ENCODE measurements around the gene DUSP22.

The DUSP22 gene

GRCh38 chr6:311679-312220 lies 19.5 kb downstream of the DUSP22 start:
- DNase-seq: no peak

- no peak for DNase-seq
Observed at GRCh38 chr6:313087-313486, 20.8 kb downstream of the DUSP22 start.

DNA sequence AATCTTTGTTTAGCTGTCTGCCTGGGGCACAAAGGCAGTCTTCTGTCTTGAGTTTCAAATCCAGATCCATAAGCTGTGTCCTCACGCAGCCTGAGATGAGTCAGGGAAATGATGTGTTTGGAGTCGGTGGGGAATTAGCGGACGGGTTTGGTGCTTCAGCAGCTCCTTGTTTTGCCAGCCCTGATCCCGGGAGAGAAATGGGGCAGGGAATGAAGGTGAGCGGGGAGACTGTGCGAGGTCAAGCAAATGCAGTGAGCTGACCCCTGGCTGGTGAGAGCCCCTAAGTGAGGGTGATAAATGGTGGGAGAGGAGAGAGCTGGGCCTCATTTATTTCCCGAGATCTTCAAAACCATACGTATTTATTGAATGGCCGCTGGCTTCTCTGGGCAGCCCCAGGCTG lies 21.6 kb downstream of the DUSP22 start:
- DNase-seq: no peak

DNA sequence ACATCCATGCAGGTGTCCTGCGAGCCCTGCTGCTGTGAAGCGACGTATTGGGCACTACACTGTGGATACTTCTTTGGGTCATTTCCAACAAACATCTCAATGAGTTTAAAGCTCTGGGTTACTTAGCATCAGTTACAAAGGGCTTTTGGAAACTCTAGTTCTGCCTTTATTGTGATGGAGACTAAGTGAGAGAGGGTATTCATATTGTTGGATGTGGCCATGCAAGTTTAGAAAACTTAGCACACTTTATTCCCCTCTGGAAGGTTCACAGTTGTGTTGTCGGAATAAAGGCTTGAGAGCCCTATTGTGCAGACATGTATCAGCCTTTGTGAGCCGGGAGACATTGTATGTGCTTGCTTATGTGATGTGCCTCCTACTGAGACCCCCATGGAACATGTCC lies 22.1 kb downstream of the DUSP22 start:
- no peak for DNase-seq

- no peak for DNase-seq
Observed at GRCh38 chr6:315226-315625, 22.9 kb downstream of the DUSP22 start.

DNA sequence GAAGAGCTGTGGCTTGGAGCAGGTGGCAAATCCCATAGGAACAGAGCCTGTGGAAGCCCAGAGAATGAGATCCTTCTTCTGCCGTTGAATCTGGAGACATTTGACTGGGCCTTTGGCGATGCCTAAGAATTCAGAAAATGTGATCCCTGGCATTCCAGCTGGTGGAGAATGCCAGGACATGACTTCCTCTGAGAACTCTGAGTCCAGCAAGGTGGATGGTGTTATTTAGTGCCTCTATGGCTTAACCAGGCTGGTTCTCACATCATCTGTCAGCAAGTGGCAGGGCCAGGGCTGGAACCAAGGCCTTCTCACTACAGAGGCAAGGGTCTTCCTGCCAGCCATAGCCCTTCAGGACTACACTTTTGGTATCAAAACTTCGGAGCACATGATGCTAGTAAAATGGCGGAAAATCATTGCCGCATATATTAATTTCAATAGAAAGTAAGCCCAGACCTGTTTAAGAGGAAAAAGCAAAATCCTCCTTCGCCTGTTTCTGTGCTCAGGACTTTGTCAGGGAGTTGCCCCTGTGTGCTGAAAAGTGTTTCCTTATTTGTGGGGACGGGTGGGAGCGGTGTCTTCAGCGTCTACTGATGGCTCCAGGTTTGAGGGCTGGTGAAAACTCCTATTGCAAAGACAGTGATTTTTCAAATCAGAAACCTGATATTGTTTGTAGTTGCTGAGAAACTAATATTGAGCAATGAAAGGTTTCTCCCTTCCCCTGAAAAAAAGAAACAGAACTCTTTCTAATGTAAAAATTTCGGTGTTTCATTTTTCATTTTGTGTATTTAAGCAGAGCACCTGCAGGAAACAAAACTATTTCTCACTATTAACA lies 23.9 kb downstream of the DUSP22 start:
- DNase-seq: no peak

DNA sequence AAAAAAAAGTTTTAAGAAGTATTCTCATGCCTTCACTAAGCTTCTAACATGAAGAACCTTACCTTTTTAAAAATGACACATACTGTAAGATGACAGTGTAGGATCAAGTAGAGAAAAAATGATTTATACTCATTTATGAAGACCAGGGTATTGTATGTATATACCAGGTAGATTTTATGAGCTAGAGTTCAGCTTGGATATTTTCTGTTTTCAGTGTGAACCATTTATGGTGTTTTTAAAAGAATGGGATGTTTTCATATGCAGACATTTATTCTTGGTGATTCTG lies 24.4 kb downstream of the DUSP22 start:
- DNase-seq: no peak

- no peak for DNase-seq
Observed at GRCh38 chr6:317060-317447, 24.8 kb downstream of the DUSP22 start.

DNA sequence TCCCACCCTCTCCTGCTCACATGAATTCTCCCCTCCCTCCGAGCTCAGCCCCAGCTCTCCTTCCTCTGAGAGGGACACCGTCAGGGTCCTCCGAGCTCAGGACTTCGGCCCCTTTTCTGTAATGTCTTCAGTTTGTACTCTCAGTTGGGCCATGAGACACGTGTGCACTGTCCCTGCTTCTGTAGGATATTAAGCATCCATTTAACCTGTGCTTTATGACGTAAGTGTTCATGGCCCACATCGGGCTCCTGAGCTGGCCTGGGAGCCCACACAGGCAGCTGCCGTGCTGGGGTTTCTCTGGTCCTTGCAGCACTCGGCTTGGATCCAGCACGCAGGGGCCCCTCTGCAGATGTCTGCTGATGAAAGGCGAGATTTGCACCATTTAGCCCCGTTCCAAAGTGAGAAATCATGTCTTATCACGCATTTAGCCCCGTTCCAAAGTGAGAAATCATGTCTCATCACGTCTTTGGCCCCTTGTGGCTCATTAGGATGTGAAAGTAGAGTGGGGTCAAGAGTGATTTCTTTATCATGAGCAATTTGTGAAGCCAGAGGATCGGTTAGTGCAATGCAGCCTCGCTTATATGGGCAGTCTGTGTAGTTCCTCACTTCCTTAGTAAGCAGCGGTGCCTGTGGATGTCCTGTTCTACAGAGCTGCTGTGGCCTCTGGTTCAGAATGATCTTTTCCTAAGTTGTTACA lies 25.3 kb downstream of the DUSP22 start:
- no peak for DNase-seq

DNA sequence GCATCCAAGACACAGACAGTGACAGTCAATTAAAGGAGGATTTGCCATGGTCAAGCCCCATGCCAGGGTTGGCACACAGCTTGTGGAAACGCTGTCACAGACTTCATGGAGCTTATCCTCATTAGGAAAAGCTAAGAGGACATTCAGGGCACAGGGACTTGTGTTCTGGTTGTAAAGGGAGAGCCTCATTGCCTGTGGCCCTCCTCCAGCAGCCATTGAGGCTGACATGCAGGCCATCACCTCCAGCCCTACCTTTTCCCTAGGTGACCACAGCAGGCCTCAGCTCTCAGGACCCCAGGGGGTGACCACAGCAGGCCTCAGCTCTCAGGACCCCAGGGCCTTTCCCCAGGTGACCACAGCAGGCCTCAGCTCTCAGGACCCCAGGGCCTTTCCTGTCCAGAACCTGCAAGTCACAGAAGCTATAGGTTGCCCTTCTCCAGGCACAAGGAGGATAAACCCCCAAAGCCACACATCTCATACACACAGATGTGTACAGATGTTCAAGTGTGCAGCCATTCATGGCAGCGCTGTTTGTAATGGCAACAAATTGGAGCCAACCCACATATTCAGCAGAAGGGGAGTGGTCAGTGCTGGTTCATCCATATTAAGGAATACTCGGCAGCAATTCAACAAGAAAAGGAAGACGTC lies 26.1 kb downstream of the DUSP22 start:
- DNase-seq: no peak

- DNase-seq: no peak
Observed at GRCh38 chr6:319177-320131, 27.2 kb downstream of the DUSP22 start.

- DNase-seq: no peak
Observed at GRCh38 chr6:320351-321157, 28.3 kb downstream of the DUSP22 start.

GRCh38 chr6:321158-321438 lies 28.8 kb downstream of the DUSP22 start:
- DNase-seq: no peak

DNA sequence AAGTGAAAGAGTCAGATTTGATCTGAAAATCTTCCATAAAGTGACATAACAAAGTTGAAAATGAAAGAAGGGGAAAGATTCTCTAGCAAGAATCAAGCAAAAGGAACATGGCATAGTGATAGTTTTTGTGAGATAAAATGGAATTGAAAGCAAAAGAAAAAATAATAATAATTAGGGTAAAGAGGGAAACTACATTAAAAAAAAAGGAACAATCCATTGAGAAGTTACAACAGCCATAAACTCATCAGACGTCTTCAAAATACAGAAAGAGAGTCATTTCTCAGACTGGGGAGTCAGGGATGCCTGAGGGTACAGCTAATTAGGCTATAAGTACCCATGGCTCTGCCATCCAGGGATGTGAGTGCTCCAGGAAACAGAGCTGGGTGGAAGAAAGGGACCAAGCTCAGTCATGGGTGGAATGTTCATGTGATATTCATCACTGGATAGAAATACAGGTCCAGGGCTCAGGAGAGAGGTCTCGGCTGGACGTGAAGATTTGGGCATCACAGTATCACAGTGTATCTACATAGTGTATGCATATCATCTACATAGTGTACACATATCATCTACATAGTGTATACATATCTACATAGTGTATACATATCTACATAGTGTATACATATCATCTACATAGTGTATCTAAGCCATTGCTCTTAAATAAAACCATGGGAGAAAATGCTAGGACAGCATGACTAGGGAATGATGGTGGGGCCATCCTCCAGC lies 29.4 kb downstream of the DUSP22 start:
- no peak for DNase-seq

GRCh38 chr6:322259-322930 lies 30.1 kb downstream of the DUSP22 start:
- DNase-seq: no peak

DNA sequence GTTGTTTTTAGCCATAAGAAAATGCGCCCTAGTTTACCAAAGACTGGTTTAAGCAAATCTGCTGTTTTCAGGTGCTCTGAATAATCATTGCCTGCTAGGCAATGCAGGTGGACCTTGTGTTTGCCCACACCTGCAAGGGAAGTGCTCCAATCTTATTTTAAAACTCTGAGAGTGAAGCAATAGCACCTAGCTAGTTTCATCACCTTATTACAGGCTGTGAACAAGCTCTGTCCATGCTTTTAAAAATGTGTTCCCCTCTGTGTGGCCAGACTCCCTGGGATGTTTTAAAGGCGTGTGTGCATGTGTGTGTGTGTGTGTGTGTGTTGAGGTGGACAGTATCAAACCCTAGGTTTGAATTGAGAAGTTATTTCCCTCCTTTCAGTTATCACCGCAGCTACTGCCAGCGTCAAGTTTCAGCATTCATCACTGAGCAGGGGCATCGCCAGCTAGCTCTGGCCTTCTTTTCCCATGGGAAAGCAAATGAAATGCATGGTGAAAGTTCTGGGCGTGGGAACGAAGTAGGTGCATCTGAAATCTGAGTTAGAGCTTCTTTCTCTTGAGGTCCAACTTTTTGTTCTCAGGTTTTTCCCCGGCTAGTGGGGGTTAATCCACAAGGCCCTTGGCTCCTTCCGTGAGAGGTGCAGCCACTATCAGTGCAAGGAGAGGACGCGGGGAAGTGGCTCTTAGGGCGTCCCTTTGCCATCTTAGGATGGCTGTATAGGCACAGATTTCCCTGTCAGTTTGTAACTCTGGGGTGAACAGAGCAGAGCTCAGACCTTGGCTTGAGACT lies 30.8 kb downstream of the DUSP22 start:
- DNase-seq: no peak

- no peak for DNase-seq
Observed at GRCh38 chr6:323730-324088, 31.4 kb downstream of the DUSP22 start.

DNA sequence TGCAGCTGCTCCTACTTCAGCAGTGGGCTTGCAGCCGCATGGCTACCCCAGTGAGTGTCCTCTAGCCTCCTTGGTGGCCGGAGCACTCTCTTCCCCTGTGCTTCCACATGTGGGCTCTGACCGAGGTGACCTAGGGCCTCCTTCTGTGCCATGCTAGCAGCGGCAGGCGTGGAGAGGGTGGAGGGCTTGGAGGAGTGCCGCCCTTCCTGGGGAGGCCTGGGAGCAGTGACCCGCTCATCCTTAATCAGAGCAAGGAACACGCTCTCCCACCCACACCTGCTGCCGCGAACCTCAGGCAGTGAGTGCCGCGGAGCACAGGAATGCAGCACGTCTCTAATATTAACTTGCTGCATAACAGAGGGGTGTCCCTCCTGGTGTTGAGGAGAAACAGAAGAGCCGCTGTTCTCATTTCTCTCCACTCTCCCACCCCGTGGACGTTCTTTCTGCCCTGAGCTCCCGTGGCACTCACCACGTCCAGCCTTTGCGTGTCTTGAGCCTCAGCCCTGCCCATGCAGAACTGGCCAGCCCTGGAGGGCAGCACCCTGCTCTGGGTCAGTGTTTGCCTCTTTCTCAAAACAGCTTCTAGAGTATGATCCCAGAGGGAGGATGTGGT lies 31.9 kb downstream of the DUSP22 start:
- no peak for DNase-seq

GRCh38 chr6:324729-325125 lies 32.4 kb downstream of the DUSP22 start:
- DNase-seq: no peak
